Measurements from ENCODE around the gene BPGM.

DNA sequence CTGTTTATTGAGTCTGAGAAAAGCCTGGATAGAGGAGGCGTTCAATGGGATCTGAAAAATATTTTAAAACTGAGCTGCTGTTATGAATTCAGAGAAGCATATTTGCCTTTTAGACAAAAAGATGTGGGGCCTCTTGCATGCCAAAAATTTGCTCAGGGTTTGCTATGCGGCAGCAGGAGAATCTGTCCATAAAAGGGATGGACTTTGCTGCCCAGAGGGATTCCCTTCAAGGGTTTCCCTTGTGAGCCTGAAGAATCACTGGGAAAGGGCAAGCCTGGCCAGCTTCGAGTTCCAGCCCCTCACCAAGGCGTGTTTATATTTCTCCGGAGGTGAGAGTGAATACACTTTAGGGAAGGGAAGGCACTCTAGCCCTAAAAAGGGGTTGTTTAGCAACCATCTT lies 77.2 kb downstream of the BPGM start:
- TF ChIP-seq CTCF (conservative IDR thresholded peaks at IDR 0.05; ENCODE audit: low read depth in 2 of 2) (no peak), EZH2 (IDR thresholded peaks at IDR 0.05; ENCODE audit: low read depth, unreplicated experiment) (no peak), POLR2AphosphoS5 (IDR thresholded peaks at IDR 0.05; ENCODE audit: low read depth) (no peak), CREB1 (CRISPR knock-in tag; IDR thresholded peaks at IDR 0.05; ENCODE audit: low read depth) (no peak), EZH2phosphoT487 (IDR thresholded peaks at IDR 0.05; ENCODE audit: unreplicated experiment) (no peak), REST (IDR thresholded peaks at IDR 0.05; ENCODE audit: unreplicated experiment) (no peak), ZNF331 (CRISPR knock-in tag; IDR thresholded peaks at IDR 0.05; ENCODE audit: low read depth) (no peak), JUNB (IDR thresholded peaks at IDR 0.05; ENCODE audit: unreplicated experiment) (no peak), ETS1 (IDR thresholded peaks at IDR 0.05) (no peak)
